GM21619 (cell line): Measurements from ENCODE around the gene RAPGEF2.
"Not testable (repeated sequence)": the region's sequence is repeated elsewhere in the genome, so short reads cannot be mapped to it uniquely, and the experiment has no call there.

Experiments used
- ATAC-seq: cut with Tn5 transposase; IDR thresholded peaks from one replicate; pipeline ENCODE4 v1.9.1; 2021; ENCODE audit not compliant: unreplicated experiment

RAPGEF2 gene

DNA sequence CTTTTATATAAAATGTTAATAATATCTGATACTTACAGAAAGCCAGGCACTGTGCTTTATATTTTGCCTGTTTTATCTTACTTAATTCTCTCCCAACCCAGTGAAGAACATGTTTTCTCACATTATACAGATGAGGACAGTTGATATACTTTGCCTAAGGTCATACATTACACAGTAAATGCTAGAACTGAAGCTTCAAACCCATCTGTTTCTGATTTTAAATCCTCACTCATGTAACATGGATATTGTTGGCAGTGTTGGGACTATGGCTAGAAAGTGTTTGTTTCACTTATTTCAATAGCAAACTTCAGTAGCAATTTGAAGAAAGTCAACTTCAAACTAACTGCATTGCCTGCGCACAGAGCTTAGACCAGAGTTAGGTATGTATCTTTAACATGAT is 57.4 kb downstream of the RAPGEF2 start:
- ATAC-seq, result no peak

- not testable (repeated sequence) for ATAC-seq
These were observed 58.6 kb downstream of the RAPGEF2 start for GRCh38 chr4:159161436-159161835.

- ATAC-seq, result no peak
These were observed 59.7 kb downstream of the RAPGEF2 start for GRCh38 chr4:159162576-159162975.

DNA sequence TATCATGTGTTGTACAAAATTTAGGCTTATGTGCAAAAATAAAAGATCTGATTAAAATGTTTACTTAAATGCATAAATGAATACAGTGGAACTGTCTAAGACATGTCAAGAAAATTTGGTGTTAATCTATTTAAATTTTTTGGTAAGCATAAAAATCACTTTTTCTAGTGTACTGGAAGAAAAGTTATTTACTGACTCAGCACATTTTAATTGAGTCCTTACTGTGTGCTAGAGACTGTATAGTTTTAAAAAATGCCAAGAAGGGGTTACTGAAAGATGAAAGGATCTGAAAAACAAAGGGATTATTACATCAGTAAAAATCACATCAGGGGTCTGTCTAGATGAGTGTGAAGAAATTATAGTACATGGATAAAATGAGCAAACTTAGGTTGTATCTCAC is 60.6 kb downstream of the RAPGEF2 start:
- no peak for ATAC-seq

DNA sequence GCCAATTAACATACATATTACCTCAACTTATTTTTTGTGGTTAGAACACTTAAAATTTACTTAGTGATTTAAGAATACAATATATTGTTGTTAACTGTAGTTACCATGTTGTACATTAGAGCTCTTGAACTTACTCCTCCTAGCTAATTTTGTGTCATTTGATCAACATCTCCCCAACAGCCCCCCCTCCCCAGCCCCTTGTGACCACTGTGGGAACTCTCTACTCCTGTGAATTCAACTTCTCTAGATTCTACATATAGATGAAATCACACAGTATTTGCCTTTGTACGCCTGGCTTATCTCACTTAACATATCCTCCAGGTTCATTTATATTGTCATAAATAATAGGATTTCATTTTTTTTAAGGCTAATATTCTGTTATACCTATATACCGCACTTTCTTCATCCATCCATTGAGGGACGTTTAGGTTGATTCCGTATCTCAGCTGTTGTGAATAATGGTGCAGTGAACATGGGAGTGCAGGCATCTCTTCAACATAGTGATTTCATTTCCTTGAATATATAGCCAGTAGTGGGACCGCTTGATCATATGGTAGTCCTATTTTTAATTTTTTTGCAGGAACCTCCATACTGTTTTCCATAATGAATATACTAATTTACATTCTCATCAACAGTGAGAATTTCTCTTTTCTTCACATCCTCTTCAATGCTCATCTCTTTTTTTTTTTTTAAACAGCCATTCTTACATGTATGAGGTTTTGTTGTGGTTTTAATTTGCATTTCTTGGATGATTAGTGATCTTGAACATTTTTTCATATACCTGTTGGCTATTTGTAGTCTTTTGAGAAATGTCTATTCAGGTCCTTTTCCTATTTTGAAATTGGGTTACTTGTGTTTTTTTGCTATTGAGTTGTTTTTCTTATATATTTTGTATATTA is 66.8 kb downstream of the RAPGEF2 start:
- ATAC-seq, result peak; percentile 65

DNA sequence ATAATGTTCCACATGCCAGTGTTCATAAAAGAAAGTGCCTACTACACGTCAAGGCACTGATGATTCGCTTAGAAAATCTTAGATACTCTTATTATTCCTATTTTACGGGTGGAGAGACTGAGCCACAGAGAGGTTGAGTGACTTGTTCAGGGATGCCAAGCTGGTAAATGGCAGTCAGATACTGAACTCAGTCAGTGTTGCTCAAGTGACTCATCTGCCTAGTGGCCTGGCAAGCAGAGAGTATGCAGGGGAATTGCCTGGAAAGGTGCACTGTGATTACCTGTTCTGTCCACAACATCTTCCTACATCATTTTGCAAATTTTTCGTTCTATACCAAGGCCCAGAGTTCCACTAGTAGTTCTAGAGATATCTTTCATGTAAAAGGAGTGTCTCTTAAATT is 68.4 kb downstream of the RAPGEF2 start:
- no peak for ATAC-seq

DNA sequence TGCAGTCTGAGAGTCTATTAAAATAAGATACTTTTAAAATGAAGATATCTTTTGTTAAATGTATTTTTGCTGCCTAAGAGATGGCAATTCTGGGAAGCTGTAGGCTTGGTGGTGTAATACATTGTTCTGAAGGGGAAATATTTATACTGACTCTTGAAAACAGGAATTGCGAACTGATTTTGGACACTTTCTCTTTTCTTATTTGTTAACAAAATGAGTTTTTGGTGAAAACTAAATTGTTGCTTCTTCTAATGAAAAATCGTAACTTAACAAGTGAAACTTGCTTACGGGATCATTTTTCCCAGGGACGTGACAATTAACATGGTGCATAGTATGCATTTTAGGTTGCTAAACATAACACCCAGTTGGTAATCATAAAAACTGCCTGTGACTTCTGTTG is 71.0 kb downstream of the RAPGEF2 start:
- ATAC-seq, result no peak

DNA sequence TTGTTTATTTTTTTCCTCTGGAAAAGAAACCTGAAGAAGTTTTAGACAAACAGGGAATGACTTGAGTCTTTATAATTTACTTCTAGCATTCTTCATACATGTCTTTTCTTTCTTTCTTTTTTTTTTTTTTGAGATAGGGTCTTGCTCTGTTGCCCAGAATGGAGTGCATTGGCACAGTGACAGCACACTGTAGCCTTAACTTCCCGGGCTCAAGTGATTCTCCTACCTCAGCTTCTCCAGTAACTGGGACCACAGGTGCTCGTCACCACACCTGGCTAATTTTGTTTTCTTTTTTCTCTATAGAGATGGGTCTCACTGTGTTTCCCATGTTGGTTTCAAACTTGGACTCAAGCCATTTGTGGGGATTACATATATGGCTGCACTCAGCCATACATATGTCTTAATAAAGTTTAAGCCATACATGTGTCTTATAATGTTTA is 71.8 kb downstream of the RAPGEF2 start:
- no peak for ATAC-seq

GRCh38 chr4:159175085-159175988 is 72.5 kb downstream of the RAPGEF2 start:
- ATAC-seq, result peak; percentile 53

DNA sequence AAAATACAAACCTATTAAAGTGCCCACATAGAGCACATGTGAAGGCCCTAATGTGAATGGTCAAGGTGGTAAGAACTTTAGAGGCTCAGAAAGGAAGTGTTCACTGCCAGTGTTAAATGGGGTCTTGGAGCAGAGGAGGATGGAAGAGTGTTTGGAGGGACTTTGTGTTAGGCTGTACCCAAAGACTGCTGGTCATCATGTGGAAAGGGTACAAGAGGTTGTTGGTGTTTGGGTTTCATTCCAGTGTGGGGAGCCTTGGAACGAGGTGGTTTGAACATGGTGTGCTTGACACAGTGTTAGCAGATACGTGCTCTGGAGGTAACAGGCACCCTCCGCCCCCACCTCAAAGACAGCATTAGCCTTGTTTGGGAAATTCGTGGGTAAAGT is 73.1 kb downstream of the RAPGEF2 start:
- no peak for ATAC-seq

DNA sequence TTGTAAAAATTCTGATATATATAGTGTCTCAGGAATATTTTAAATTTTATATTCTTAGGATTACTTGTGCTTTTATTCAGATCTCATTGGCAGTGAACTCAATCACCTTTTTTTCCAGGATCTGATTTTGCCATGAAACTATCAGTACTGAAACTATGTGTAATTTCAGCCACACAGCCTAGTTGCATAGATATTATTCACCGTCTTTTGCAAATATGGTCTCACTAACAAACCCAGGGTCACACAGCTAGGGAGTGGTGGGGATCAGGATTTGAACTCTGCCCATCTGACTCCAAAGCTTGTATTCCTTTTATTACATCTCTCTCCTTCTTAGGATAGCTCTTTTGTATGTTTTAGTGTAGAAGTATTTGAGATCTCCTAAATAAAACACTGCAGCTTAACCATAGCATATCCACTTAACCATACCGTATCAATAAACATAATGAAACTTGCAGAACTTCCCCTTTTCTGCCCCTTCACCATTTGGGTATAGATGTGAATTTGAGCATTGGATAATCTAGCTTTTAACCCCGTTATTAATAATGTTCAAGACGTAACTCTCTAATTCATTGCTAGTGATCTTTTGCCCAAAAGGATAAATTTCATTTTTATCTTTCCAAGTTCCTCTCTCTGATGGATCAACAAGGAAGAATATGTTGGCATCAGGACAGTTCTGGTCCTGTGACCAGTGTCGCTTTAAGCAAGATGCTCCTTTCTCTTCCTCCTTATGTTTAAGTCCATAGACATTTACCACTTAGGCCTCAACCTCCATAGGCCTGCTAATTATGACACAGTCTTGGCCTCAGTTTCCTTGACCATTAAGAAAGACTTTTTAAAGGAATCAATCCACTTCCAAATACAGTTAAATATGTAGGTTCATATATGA is 74.6 kb downstream of the RAPGEF2 start:
- ATAC-seq, result peak; percentile 34

- ATAC-seq, result peak; percentile 31
These were observed 75.3 kb downstream of the RAPGEF2 start for GRCh38 chr4:159178151-159178546.

- no peak for ATAC-seq
These were observed 76.4 kb downstream of the RAPGEF2 start for GRCh38 chr4:159178979-159179969.

GRCh38 chr4:159183885-159184605 is 81.2 kb downstream of the RAPGEF2 start:
- not testable (repeated sequence) for ATAC-seq

DNA sequence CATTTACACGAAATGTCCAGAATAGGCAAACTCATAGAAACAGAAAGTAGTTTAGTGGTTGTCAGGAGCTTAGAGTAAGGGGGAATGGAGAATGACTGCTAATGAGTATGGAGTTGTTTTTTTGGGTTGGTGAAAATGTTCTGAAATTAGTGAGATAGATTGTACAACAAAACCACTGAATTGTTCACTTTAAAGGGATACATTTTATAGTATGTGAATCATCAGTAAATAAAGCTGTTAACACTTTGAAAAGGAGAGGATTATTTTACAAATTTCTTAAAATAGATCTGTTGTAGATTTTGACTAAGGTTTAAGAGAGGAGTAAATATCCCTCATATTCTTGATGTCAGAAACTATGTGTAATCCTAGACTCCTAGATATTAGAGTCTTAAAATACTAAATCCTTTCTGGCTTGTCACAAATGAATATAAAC is 82.7 kb downstream of the RAPGEF2 start:
- ATAC-seq, result peak; percentile 57

- no peak for ATAC-seq
These were observed 85.8 kb downstream of the RAPGEF2 start for GRCh38 chr4:159188646-159189045.

DNA sequence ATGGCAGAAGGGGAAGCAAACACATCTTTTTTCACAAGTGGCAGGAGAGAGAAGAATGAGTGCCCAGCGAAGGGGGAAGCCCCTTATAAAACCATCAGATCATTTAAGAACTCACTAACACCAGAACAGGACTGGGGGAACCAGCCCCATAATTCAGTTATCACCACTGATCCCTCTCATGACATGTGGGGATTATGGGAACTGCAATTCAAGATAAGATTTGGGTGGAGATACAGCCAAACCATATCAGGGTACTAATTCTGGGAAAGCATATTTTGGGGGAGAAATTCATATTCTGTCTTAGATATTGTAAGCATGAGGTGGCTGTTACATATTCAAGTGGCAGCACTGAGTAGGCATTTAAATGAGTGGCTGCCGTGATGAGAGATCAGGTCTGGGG is 87.8 kb downstream of the RAPGEF2 start:
- no peak for ATAC-seq

DNA sequence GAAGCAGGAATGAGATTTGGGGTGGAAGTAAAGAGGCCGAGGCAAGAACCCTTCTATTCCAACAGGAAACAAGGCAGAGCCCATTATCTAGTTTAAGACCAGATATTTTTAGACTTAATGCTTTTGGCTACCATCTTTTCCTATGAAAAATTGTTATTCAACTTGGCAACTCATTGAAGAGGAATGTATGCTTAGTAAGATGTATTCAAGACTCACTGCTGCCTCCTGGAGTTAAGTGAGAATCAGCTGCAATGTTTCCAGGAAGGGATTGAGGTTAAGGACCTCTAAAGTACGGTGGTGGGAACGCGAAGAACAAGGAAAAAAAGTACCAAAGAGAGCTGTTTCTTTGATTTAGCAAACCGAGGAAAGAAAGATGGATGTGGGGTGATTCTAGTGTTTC is 89.1 kb downstream of the RAPGEF2 start:
- ATAC-seq, result no peak

- ATAC-seq, result no peak
These were observed 90.3 kb downstream of the RAPGEF2 start for GRCh38 chr4:159193046-159193620.
